Stimulated activated CD8-positive, alpha-beta memory T cell treated with anti-CD3 and anti-CD28 coated beads, Interleukin-7, amount 100 ng/mL, for 1 hour (primary cell): ENCODE results near the gene LRMDA.

Experiments used
- DNase-seq, 2 donors: peaks; one replicate each; pipeline ENCODE4 v3.0.0-alpha.2; 2020; ENCODE audit warnings: low read depth in 2 of 2

The LRMDA gene

DNA sequence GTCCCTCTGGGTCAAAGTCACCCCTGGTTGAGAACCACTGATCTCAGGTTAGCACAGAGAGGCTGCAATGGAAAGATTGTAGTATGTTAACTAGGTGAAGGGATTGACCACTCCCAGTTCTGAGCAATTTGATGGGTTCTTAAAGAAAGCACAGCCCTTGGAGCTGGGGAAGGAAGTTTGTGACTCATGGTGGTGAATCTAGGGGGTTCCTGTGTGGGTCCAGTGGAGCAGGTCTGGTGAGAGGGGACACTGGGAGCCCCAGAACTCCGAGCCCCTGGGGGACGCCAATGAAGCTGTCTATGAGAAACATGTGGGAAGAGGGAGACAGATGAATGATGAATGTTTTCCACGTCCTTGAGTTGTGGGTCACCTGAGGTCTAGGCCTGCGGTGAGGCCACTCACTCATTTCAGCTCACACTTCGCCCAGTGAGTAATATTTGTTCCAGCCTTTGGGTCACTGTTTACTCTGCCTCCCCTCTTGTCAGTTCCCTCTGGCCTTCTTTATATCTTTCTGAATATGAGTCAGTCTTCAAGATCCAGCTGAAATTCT, 341.9 kb downstream of the LRMDA start:
- DNase-seq, result no peak

DNA sequence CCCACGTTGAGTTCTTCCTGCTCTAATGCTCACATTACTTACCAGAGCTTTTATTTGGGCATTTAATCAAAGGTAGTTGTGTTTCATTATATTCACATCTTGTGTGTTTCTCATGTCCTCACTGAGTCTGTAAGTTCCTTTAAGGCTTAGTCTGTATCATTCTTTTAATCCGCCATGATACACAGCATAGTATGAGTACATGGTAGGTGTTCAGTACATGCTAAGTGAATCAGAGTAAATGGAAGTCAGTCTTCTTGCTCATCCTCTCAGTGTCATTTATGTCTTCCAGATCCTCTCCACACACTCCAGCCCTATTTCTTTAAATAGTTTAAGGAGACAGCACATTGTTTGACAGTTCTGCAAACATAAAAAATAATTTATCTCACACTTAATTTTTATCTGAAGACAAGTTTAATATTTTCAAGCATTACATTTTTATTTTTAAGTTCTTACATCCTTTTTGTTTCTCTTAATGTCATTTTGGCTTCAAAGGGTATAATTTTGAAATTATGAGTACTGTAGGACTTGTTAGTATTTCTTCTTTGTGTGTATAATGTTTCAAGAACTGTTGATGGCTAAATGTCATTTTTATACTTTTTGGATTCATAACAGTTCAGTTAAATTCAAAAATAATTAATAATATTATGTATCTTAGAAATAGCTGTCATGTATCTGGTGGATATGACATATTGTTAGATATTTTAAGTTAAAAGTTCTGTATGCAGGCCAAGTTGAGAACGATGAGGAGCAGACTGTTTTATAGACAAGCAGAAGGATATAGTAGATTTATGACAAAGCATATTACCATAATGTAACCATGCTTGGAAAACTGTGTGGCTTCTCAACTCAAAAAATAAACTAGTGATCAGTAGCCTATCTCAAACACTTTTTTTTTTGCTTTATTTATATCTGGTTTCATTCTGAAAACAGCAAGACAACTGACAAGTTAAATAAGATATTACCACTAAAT, 342.7 kb downstream of the LRMDA start:
- DNase-seq, result no peak

DNA sequence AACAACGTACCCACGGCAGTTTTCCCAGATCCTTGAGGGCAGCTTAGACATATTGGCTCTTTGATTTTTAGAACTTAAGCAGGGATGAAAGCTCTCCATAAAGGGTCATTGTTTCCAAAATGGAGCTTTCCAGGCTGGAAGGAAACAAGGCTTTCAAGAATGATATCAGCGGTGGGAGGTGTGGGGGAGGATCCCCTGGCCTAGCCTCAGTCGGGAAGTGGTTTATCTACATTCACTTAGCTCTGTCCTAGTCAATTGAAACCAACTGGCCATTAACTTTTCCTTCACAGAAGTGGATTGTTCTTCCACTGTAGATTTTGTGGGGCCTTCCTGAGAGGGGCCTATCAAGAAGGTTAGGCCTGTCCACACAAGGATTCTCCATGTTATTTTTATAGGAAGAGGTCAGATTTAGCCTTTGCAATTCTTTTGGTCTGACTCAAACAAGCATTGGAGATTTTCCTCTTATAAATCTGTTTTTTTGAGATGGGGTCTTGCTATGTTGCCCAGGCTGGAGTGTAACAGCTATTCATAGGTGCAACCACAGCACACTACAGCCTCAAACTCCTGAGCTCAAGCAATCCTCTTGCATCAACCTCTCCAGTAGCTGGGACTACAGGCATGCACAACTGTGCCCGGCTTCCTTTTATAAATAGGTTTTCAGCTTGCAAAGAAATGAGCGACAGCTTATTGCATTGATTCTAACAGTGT, 343.5 kb downstream of the LRMDA start:
- no peak for DNase-seq

- DNase-seq, result no peak
Observed at GRCh38 chr10:75776738-75777504, 345.5 kb downstream of the LRMDA start.

- DNase-seq, result no peak
Observed at GRCh38 chr10:75778665-75779064, 347.2 kb downstream of the LRMDA start.

DNA sequence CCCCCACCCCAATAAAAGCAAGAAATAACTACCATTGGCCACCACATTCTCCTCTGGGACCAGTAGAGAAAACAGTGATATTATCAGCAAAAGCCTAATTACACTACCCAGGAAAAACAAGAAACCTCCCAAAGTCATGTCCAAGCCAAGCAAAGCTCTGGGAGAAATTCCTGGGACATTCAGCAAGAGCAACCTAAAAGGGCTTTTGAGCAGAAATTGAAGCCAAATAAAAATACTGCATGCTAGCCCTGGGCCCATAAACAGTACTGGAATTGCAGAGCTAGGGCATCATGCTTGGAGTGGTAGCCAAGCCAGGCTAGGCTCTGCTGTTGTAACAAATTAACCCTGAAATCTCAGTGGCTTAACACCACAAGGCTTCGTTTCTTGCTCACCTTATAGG, 347.9 kb downstream of the LRMDA start:
- no peak for DNase-seq

- no peak for DNase-seq
Observed at GRCh38 chr10:75782463-75783248, 351.2 kb downstream of the LRMDA start.

DNA sequence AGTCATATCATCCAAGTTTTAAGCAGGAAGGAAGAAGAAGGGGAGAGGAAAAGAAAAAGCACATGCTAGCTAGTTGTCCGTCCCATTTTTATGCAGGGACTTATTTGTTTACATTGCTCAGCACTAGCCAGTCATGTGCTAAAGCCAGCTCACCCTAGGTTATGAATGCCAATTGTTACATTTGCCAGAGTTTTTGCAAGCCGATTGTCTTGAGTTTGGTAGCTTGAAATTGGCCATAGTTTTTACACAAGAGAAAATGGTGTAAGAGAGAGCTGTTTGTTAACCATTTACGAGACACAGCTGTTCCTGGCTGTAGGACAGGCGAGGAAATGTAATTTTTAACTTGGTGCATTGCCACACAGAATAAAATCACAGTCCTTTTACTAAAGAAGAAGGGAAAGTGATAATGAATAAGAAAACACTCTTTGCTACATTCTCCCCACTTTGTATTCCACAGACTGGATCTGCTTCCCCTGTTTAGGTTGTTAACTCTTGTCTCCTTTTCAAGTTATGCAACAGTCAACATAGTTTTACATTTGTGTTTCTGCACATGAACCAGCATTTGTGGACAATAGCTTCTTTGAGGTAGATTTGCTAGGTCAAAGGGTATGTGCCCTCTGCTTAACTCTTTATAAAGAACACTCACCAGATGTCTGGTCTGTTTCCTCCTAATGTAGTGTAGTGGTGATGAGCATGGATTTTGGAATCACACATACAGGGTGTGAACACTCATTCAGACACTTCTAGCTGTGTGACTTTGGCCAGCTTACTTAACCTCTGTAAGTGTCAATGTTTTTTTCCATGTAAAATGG, 357.2 kb downstream of the LRMDA start:
- no peak for DNase-seq

DNA sequence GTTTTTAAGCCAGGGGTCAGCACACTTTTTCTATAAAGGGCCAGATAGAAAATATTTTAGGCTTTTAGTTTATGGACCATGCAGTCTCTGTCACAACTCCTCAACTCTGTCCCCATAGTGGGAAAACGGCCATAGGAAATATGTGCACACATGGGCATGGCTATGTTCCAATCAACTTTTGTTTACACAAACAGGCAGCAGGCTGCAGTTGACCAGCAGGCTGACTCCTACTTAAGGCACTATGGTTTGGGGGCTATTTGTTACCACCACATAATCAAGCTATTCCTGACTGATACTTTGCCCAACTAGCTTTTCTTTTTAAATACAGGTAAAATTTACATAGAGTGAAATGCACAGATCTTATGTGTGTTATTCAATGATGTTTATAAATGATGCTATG, 362.4 kb downstream of the LRMDA start:
- DNase-seq, result no peak

DNA sequence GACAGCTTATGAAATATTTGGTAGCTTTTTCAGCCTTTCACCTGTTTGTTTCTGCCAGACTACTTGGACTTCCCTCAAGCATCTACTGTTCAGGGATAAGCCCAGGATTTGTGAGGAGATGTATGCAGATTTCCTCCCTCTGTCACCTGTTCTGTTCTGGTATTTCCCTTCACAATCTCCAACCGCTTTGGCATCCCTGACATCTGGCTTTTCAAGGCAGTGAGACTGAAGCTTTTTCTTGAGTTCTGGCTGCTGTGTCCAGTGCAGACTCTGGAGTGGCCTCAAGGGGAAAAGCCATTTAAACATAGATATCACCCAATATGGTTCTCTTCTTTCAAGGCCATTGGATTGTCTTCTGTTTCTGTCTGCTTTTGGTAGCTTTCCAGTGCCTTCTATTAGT, 369.7 kb downstream of the LRMDA start:
- DNase-seq, result no peak

- no peak for DNase-seq
Observed at GRCh38 chr10:75801661-75802060, 370.2 kb downstream of the LRMDA start.

GRCh38 chr10:75803121-75803520, 371.7 kb downstream of the LRMDA start:
- no peak for DNase-seq

DNA sequence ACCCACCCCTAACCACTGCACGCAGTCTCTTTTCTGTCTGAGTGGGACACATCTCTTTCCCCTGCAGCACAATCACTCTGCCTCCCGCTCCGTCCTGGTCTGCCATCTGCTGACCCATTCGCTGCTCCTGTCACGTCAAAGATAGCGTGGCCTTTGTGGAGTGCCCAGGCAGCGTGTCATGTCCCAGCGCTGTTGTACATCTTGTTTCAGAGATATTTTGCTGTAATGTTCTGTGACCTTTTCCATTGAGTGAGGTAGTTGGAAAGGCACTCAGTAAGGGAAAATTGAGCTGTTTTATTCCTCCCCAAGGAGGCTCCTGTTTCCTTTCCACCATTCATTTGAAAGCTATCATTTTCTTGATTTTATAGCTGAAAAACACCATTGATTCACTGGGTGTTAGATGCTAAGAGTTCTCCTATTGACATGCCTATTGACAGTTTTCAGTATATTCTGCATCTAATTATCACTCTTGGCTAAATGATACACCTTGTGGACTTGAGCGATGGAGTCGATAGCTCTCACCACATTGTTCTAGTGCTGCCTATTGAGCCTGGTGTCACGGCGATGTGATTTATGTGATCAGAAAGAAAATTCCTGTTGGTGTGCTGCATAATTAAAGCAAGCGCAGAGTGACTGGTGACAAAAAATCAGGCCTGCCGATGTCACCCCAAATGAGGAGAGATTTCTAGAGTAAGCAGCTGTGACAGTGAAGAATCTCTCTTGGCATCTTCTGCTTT, 372.6 kb downstream of the LRMDA start:
- no peak for DNase-seq

GRCh38 chr10:75806186-75806585, 374.8 kb downstream of the LRMDA start:
- no peak for DNase-seq

- DNase-seq, result no peak
Observed at GRCh38 chr10:75807456-75807855, 376.0 kb downstream of the LRMDA start.

GRCh38 chr10:75809003-75809402, 377.6 kb downstream of the LRMDA start:
- no peak for DNase-seq

- no peak for DNase-seq
Observed at GRCh38 chr10:75814014-75814413, 382.6 kb downstream of the LRMDA start.

GRCh38 chr10:75815066-75815465, 383.6 kb downstream of the LRMDA start:
- no peak for DNase-seq

DNA sequence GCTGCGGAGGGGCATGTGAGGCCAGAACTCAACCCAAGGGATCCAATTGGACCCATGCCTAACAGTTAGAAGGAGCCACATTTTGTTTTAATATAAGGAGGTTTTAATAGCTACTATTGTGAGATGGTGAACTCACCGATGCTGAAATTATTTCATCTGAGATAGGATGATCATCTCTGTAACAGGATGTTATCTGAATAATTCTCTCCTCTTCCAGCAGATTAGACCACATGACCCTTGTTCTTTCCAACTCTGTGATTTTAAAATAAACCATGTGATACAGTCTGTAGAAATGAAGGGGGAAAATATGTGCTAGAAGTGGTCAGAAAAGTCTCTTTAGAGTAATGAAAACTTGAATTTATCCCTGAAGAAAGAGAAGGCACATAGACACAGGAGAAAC, 385.8 kb downstream of the LRMDA start:
- DNase-seq, result no peak

DNA sequence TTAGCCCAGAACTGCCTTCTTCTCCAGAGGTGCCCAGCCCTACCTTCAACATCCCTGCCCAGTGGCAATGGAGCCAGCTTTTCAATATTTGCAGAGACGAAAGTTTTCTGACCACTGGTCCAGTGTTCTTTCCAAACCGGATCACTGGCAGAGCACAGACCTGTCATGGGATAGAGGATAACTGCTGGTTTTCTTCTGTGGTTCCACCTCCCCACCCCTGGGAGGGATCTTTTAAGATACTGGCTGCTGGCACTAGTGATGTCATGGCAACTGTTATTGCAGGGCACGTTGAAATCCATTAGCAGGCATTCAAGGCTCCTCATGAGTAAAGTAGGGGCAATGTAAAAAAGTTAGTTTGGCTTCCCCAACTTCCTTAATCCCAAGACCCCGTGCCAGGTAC, 387.1 kb downstream of the LRMDA start:
- no peak for DNase-seq
